A549 treated with AZD9567 at 1 μM for 4 hours (cell line): ENCODE results near the gene MIS12. TPM values are rescaled to one million over a fixed set of nuclear protein-coding genes. Genes with fewer than 3 reads are reported as not detected.

Experiments used
- total RNA-seq: library from RNA; stranded (reverse); fragments of 200-300 nt; extraction: Qiagen RNA extraction; gene quantifications from 5 replicates; pipeline ENCODE4 v1.2.3, GENCODE V29; 2022; ENCODE audit not compliant: insufficient read depth

The MIS12 gene, protein sequence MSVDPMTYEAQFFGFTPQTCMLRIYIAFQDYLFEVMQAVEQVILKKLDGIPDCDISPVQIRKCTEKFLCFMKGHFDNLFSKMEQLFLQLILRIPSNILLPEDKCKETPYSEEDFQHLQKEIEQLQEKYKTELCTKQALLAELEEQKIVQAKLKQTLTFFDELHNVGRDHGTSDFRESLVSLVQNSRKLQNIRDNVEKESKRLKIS
- total RNA-seq: 15.8 to 18.7 TPM (median 15.9 TPM) in 5 replicates

GRCh38 chr17:5486206-5487124 is at the start of gene MIS12:
Gene MIS12 (plus strand): TSS chr17:5486566. CDS start chr17:5488863, 2,297 bp downstream.

DNA sequence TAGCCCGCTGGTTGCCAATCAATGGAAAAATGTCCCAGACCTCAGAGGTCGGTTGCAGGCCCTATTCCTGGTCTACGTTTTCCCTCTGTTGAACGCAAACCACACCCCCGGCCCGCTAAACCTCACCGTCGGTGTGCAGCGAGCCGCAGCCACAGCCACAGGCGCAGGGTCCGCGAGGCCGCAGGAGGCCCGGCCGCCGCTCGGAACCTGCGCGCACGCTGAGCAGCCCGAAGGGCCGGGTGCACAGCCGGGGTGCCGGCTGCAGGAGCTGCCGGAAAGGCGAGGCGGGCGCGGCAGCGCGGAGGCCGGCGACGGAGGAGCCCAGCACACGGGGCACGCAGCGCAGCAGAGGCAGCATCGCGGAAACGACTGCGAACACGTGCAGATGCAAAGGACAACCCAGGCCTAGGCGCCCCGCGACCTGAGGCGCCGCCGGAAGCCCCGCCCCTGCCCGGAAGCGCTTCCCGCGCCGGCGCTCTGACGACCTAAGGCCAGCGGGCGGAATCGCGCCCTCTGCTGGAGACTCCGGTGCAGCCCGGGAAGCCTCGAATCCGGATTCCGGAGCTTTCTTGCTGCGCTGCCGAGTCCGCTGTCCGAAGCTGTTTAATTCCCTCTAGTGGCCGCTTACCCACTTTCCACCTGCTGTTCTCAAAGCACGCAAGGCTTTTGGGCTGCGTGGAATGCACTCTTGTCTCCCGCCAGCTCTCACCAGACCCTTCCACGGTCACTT is 47.5 kb upstream of the MIS12 start, which contains the start of gene C1QBP:
Gene C1QBP (minus strand): TSS at position 440 of the 730 bp plus-strand sequence. CDS start 82 bp downstream, at position 358.

GRCh38 chr17:5485270-5486205 is 828 bp upstream of the MIS12 start, which contains the start of gene DERL2:
Gene DERL2 (minus strand): TSS chr17:5486178. CDS start chr17:5486161, 17 bp downstream.

Other genes starting within 250 kb of the MIS12 start
- 27.9 to 43.9 TPM (median 41.2 TPM) in 5 replicates for gene RABEP1, start 204.3 kb upstream of the MIS12 start, total RNA-seq
- gene NUP88, start 66.9 kb upstream of the MIS12 start, total RNA-seq: 75.5 to 144 TPM (median 84.8 TPM) in 5 replicates
- 34.5 to 42.1 TPM (median 35.9 TPM) in 5 replicates for gene RPAIN, start 66.4 kb upstream of the MIS12 start, total RNA-seq
- gene C1QBP, start 47.4 kb upstream of the MIS12 start, total RNA-seq: 521 to 583 TPM (median 568 TPM) in 5 replicates
- 23.1 to 30.9 TPM (median 29.2 TPM) in 5 replicates for gene DHX33, start 17.6 kb upstream of the MIS12 start, total RNA-seq
- gene DERL2, start 388 bp upstream of the MIS12 start, total RNA-seq: 104 to 112 TPM (median 110 TPM) in 5 replicates
- 2.1 to 3.4 TPM (median 2.4 TPM) in 5 replicates for gene NLRP1, start 97.9 kb downstream of the MIS12 start, total RNA-seq